HG03442 (cell line): ENCODE results near the gene TTF2.

Experiments used
- ATAC-seq: cut with Tn5 transposase; IDR thresholded peaks from one replicate; pipeline ENCODE4 v1.9.1; 2021; ENCODE audit warnings: mild to moderate bottlenecking, moderate library complexity; ENCODE audit not compliant: unreplicated experiment

Gene TTF2

GRCh38 chr1:117059678-117060440 lies at the start of gene TTF2:
Gene TTF2 (plus strand): TSS chr1:117060326. CDS start chr1:117060347, 21 bp downstream.
- peak; percentile 92 for ATAC-seq

- no peak for ATAC-seq
Measured at GRCh38 chr1:117011334-117011733, 48.8 kb upstream of the TTF2 start.

- ATAC-seq = no peak
Measured at GRCh38 chr1:117013309-117013858, 46.7 kb upstream of the TTF2 start.

GRCh38 chr1:117014209-117014608 lies 45.9 kb upstream of the TTF2 start:
- ATAC-seq = no peak

GRCh38 chr1:117015724-117016123 lies 44.4 kb upstream of the TTF2 start:
- ATAC-seq = no peak

- peak; percentile 2 for ATAC-seq
Measured at GRCh38 chr1:117017062-117017461, 43.1 kb upstream of the TTF2 start.

- ATAC-seq = peak; percentile 74
Measured at GRCh38 chr1:117017648-117018047, 42.5 kb upstream of the TTF2 start.

GRCh38 chr1:117020526-117021156 lies 39.5 kb upstream of the TTF2 start:
- ATAC-seq = no peak

GRCh38 chr1:117022114-117022513 lies 38.0 kb upstream of the TTF2 start:
- no peak for ATAC-seq

GRCh38 chr1:117025568-117025967 lies 34.6 kb upstream of the TTF2 start:
- no peak for ATAC-seq

GRCh38 chr1:117026361-117026760 lies 33.8 kb upstream of the TTF2 start:
- ATAC-seq = no peak

- no peak for ATAC-seq
Measured at GRCh38 chr1:117029685-117030084, 30.4 kb upstream of the TTF2 start.

GRCh38 chr1:117030271-117030877 lies 29.8 kb upstream of the TTF2 start:
- no peak for ATAC-seq

GRCh38 chr1:117032266-117032665 lies 27.9 kb upstream of the TTF2 start:
- no peak for ATAC-seq

GRCh38 chr1:117032681-117033539 lies 27.2 kb upstream of the TTF2 start:
- ATAC-seq = no peak

- no peak for ATAC-seq
Measured at GRCh38 chr1:117033772-117034171, 26.4 kb upstream of the TTF2 start.

GRCh38 chr1:117034791-117035290 lies 25.3 kb upstream of the TTF2 start:
- no peak for ATAC-seq

- ATAC-seq = no peak
Measured at GRCh38 chr1:117036018-117036461, 24.1 kb upstream of the TTF2 start.

GRCh38 chr1:117037802-117038201 lies 22.3 kb upstream of the TTF2 start:
- no peak for ATAC-seq

- ATAC-seq = no peak
Measured at GRCh38 chr1:117038236-117038635, 21.9 kb upstream of the TTF2 start.

- no peak for ATAC-seq
Measured at GRCh38 chr1:117044217-117044616, 15.9 kb upstream of the TTF2 start.
